ENCODE measurements around the gene DLG2.

Gene DLG2

DNA sequence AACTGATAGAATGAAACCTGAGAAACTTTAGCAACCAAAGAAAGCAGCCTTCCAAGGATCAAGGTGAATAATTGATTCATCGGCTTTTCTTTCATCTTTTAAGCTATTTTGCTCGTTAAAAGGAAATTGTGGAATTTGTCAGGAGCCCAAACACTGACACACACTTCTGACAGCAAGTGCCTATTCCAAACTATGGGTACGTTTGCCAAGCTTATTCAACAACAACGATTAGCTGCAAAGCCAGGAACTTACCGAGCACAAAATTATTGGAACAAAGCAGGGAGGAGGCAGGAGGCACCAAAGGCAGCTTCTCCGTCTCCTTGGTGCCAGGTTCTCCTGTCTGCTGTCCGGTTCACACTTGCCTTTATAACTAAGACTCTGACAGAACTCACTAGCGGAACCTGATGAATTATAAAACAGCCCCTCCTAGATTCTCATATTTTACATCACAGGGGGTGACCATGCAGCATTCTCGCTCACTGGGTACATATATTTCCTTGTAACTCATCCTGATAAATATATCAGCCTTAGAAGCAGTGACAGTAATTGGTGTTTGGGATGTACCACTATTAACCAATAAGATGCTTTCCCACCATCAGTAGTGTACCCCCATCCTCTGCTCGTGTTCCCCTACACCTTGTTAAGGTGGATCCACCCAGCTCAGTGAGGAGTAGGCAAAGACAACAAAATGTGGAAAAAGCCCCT, 1945.1 kb downstream of the DLG2 start:
- no peak for TF ChIP-seq TAF1 (IDR thresholded peaks at IDR 0.05; ENCODE audit: borderline replicate concordance, insufficient read depth, low read length)
- no peak for TF ChIP-seq FOXP2 (optimal IDR thresholded peaks at IDR 0.05; ENCODE audit: borderline replicate concordance, extremely low read depth, extremely low read length, insufficient read depth)
- TF ChIP-seq SIN3A (IDR thresholded peaks at IDR 0.05; ENCODE audit: borderline replicate concordance, insufficient read depth, low read length) = no peak
- no peak for TF ChIP-seq POLR2AphosphoS5 (IDR thresholded peaks at IDR 0.05; ENCODE audit: low read depth, low read length)
- TF ChIP-seq, protein P1, sequence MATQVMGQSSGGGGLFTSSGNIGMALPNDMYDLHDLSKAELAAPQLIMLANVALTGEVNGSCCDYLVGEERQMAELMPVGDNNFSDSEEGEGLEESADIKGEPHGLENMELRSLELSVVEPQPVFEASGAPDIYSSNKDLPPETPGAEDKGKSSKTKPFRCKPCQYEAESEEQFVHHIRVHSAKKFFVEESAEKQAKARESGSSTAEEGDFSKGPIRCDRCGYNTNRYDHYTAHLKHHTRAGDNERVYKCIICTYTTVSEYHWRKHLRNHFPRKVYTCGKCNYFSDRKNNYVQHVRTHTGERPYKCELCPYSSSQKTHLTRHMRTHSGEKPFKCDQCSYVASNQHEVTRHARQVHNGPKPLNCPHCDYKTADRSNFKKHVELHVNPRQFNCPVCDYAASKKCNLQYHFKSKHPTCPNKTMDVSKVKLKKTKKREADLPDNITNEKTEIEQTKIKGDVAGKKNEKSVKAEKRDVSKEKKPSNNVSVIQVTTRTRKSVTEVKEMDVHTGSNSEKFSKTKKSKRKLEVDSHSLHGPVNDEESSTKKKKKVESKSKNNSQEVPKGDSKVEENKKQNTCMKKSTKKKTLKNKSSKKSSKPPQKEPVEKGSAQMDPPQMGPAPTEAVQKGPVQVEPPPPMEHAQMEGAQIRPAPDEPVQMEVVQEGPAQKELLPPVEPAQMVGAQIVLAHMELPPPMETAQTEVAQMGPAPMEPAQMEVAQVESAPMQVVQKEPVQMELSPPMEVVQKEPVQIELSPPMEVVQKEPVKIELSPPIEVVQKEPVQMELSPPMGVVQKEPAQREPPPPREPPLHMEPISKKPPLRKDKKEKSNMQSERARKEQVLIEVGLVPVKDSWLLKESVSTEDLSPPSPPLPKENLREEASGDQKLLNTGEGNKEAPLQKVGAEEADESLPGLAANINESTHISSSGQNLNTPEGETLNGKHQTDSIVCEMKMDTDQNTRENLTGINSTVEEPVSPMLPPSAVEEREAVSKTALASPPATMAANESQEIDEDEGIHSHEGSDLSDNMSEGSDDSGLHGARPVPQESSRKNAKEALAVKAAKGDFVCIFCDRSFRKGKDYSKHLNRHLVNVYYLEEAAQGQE (IDR thresholded peaks at IDR 0.05; ENCODE audit: insufficient read depth in 1 of 2, low read depth in 2 of 2, low read length in 2 of 2) = no peak

DNA sequence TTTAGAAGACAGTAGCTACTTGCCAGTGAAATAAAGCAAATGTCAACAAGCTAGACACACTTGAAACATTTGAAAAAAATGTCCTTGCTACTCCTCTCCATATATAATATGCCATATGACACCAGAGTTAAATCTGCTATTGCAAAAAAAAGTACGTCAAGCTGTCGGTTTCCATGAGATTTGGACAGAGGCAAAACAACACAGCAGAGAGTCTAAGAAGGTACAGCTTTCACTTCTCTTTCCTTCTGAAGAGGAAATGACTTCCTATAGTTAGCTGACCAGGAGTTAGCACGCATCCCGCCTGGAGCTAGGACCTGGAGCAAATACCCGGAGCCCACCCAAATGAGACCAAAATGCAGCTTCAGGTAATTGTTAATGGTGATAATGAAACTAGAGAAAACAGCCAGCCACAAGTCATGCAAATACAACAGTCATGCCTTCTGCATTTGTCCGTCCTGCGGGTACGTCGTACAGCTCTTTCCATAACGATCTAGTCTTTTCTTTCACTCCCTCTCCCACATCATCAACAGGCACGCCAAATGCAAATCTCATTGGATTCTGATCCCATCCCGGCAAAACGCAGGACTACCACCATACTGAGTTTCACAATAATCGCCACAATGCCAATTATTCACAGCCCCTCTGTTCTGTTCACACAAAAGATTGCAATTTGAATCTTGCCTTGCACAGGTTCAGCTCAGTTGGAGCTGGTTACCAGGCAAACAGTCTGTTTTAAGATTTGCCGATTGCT, 1945.9 kb downstream of the DLG2 start:
- TF ChIP-seq, protein P1 (IDR thresholded peaks at IDR 0.05; ENCODE audit: insufficient read depth in 1 of 2, low read depth in 2 of 2, low read length in 2 of 2) = no peak
- TF ChIP-seq POLR2AphosphoS5 (IDR thresholded peaks at IDR 0.05; ENCODE audit: low read depth, low read length) (no peak), FOXP2 (optimal IDR thresholded peaks at IDR 0.05; ENCODE audit: borderline replicate concordance, extremely low read depth, extremely low read length, insufficient read depth) (no peak), SIN3A (IDR thresholded peaks at IDR 0.05; ENCODE audit: borderline replicate concordance, insufficient read depth, low read length) (no peak), TAF1 (IDR thresholded peaks at IDR 0.05; ENCODE audit: borderline replicate concordance, insufficient read depth, low read length) (no peak)

DNA sequence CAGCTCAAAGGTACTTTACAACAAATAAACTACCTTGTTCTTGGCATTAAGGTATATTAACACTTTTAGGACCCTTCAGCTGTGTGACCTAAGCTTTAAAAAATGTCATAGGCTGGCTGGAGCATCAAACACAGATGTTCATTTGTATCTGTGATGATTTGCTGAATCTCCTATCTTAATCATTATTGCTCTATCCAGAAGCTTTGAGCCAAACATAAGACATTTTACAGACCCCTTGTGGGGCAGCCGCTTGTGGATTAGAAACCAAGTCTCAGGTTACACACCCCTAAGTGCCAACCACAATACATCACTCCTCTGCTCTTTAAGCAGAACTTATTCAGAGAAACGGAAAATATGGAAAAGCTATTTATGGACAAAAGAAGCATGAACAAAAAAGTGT, 1946.8 kb downstream of the DLG2 start:
- TF ChIP-seq SIN3A (IDR thresholded peaks at IDR 0.05; ENCODE audit: borderline replicate concordance, insufficient read depth, low read length) (no peak), FOXP2 (optimal IDR thresholded peaks at IDR 0.05; ENCODE audit: borderline replicate concordance, extremely low read depth, extremely low read length, insufficient read depth) (no peak), POLR2AphosphoS5 (IDR thresholded peaks at IDR 0.05; ENCODE audit: low read depth, low read length) (no peak), TAF1 (IDR thresholded peaks at IDR 0.05; ENCODE audit: borderline replicate concordance, insufficient read depth, low read length) (no peak)
- TF ChIP-seq, protein P1 (IDR thresholded peaks at IDR 0.05; ENCODE audit: insufficient read depth in 1 of 2, low read depth in 2 of 2, low read length in 2 of 2) = no peak

DNA sequence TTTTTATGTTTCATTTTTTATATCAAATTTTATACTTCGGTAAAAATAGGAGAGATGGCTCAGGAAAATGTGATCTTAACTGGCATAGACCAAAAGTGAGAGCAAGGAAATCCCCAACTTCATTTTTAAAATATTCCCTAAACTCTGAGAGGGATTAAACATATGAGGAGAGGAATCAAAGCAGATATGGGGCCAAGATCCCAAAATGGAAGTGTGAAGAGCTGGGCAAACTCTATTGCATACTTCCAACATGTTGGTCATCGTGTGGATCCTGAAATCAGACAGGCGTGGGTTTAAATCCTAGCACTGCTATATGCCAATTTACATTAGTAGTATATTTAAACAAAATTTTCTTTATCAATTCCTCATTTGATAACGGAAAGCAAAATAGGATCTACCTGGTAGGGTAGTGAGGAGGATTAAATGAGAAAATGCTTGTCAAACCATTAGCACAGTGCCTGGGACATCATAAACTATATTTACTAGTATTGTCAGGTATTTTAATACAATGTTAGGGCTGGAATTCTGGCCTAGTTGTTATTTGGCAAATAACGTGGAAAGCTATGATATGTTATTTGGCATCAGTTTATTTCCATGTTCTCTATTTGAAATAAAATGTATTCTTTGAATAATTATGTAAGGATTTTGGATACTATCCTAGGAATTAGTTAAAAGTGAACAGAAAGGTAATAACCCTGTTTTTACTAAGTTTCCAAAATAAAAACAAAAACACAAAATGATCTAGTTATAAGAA, 1948.1 kb downstream of the DLG2 start:
- no peak for TF ChIP-seq TAF1 (IDR thresholded peaks at IDR 0.05; ENCODE audit: borderline replicate concordance, insufficient read depth, low read length)
- TF ChIP-seq SIN3A (IDR thresholded peaks at IDR 0.05; ENCODE audit: borderline replicate concordance, insufficient read depth, low read length) = no peak
- TF ChIP-seq, protein P1 (IDR thresholded peaks at IDR 0.05; ENCODE audit: insufficient read depth in 1 of 2, low read depth in 2 of 2, low read length in 2 of 2) = no peak
- no peak for TF ChIP-seq FOXP2 (optimal IDR thresholded peaks at IDR 0.05; ENCODE audit: borderline replicate concordance, extremely low read depth, extremely low read length, insufficient read depth)
- TF ChIP-seq POLR2AphosphoS5 (IDR thresholded peaks at IDR 0.05; ENCODE audit: low read depth, low read length) = no peak
